ENCODE results near the gene TNC.

DNA sequence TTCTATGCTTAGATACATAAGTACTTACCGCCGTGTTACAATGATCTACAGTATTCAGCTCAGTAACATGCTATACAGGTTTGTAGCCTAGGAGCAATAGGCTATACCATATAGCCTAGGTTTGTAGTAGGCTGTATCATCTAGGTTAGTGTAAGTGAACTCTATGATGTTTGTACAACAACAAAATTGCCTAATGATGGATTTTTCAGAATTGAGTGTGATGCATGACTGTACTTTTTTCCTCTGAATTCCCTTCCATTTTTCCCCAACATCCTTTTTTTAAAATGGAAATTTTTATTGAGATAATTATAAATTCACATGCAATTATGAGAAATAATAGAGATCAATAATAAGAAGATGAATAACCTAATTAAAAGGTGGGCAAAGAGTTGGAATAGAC lies 119.6 kb downstream of the TNC start:
- TF ChIP-seq, protein P1, sequence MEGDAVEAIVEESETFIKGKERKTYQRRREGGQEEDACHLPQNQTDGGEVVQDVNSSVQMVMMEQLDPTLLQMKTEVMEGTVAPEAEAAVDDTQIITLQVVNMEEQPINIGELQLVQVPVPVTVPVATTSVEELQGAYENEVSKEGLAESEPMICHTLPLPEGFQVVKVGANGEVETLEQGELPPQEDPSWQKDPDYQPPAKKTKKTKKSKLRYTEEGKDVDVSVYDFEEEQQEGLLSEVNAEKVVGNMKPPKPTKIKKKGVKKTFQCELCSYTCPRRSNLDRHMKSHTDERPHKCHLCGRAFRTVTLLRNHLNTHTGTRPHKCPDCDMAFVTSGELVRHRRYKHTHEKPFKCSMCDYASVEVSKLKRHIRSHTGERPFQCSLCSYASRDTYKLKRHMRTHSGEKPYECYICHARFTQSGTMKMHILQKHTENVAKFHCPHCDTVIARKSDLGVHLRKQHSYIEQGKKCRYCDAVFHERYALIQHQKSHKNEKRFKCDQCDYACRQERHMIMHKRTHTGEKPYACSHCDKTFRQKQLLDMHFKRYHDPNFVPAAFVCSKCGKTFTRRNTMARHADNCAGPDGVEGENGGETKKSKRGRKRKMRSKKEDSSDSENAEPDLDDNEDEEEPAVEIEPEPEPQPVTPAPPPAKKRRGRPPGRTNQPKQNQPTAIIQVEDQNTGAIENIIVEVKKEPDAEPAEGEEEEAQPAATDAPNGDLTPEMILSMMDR (IDR thresholded peaks at IDR 0.05; ENCODE audit: low read depth, low read length) = no peak
- TF ChIP-seq POLR2A (IDR thresholded peaks at IDR 0.05; ENCODE audit: extremely low read depth, insufficient read length) (no peak), MYC (IDR thresholded peaks at IDR 0.05; ENCODE audit: low read depth, low read length) (no peak)
- TF ChIP-seq, protein P2, sequence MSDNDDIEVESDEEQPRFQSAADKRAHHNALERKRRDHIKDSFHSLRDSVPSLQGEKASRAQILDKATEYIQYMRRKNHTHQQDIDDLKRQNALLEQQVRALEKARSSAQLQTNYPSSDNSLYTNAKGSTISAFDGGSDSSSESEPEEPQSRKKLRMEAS (IDR thresholded peaks at IDR 0.05; ENCODE audit: low read depth, low read length) = no peak
